K562 (cell line): Measurements from ENCODE around the gene CPNE2. TPM values are rescaled to one million over a fixed set of nuclear protein-coding genes. Genes with fewer than 3 reads are reported as not detected.

Experiments
- ATAC-seq: fragments of 200-7000 bp; cut with Tn5 transposase; 3 replicates; pipeline ENCODE4 v1.9.1; 2020; ENCODE audit warnings: moderate library complexity
- BruUV-seq: library from RNA; stranded (reverse); fragments of 400-500 nt; replicated peaks from 2 replicates; lab custom pipeline; 2021; lab: Mats Ljungman, UMichigan
- CTCF ChIA-PET: fragments of 300-600 bp; formaldehyde crosslinking; extraction: SDS; loops from one replicate; lab custom pipeline; 2021; ENCODE audit warnings: low intra/inter-chr PET ratio; lab: Yijun Ruan, JAX
- POLR2A ChIA-PET: fragments of 300-600, 350-650 bp; sonication (Branson Sonifier 250); formaldehyde crosslinking; extraction: SDS; loops from one replicate; lab custom pipeline; 2021; ENCODE audit warnings: antibody characterized with exemption, inconsistent platforms; lab: Yijun Ruan, JAX
- DNase-seq, 4 experiments: peaks; one replicate each; pipeline versions ENCODE4 v3.0.0 to v3.0.0-alpha.2; 2011 to 2018; ENCODE audit warnings: low spot score in 3 of 4, mixed read lengths in 3 of 4; ENCODE audit errors: extremely low read depth in 1 of 4
- FAIRE-seq: peaks from 2 replicates; lab custom pipeline; 2011; peaks lifted over from hg19 to GRCh38; lab: Jason Lieb, UNC
- H2AFZ ChIP-seq: 2 replicates; pipeline ENCODE4 v1.6.0; 2011; ENCODE audit warnings: low read depth, low read length, control low read depth, inconsistent platforms
- H3K27ac ChIP-seq: fragments of 200-600 bp; 3 replicates; pipeline ENCODE4 v1.8.0; 2011; ENCODE audit warnings: low read depth, mild to moderate bottlenecking, control low read depth, inconsistent platforms, low read length, moderate library complexity, mixed read lengths; ENCODE audit errors: extremely low read depth
- H3K27me3 ChIP-seq, 2 experiments: fragments of 300-600 bp in 1 of 2; 2 replicates in 1 of 2; 3 replicates in 1 of 2; pipeline versions ENCODE4 v1.6.0 to v1.8.0; 2011; ENCODE audit warnings: inconsistent platforms in 2 of 2, low read length in 2 of 2, mild to moderate bottlenecking in 1 of 2, mixed read lengths in 1 of 2, moderate library complexity in 1 of 2; ENCODE audit not compliant: control insufficient read depth in 2 of 2, insufficient read depth in 2 of 2
- H3K36me3 ChIP-seq: fragments of 300-600 bp; 3 replicates; pipeline ENCODE4 v1.8.0; 2011; ENCODE audit warnings: mild to moderate bottlenecking, low read length, inconsistent platforms; ENCODE audit not compliant: control insufficient read depth, insufficient read depth
- H3K4me1 ChIP-seq, 2 experiments: fragments of 200-600 bp in 1 of 2; replicated peaks in 1 of 2; 2 replicates in 1 of 2; 3 replicates in 1 of 2; pipeline versions ENCODE4 v1.5.1 to v1.8.0; 2011; ENCODE audit warnings: inconsistent platforms in 2 of 2, low read length in 2 of 2, mild to moderate bottlenecking in 1 of 2, mixed read lengths in 1 of 2, moderate library complexity in 1 of 2; ENCODE audit not compliant: control insufficient read depth in 2 of 2, insufficient read depth in 2 of 2
- H3K4me2 ChIP-seq: 2 replicates; pipeline ENCODE4 v1.6.1; 2011; ENCODE audit warnings: low read length, control low read depth, inconsistent platforms, mixed read lengths; ENCODE audit not compliant: insufficient read depth
- H3K4me3 ChIP-seq: fragments of 200-600 bp; sonication (generic), shearing (Covaris generic); 2 replicates; pipeline ENCODE4 v1.5.1; 2016; ENCODE audit warnings: control low read depth, inconsistent platforms
- H3K79me2 ChIP-seq: fragments of 200-600 bp; 3 replicates; pipeline ENCODE4 v1.8.0; 2011; ENCODE audit warnings: low read length, inconsistent platforms; ENCODE audit not compliant: control insufficient read depth, insufficient read depth
- H3K9ac ChIP-seq, 2 experiments: 2 replicates each; pipeline versions ENCODE4 v1.6.0 to v1.6.1; 2011; ENCODE audit warnings: low read depth in 2 of 2, low read length in 2 of 2, control low read depth in 1 of 2, inconsistent platforms in 1 of 2, mild to moderate bottlenecking in 1 of 2, mixed read lengths in 1 of 2; ENCODE audit not compliant: insufficient read depth in 1 of 2
- H3K9me1 ChIP-seq: one replicate; pipeline ENCODE4 v1.6.0; 2011; ENCODE audit warnings: inconsistent platforms, mild to moderate bottlenecking, low read length, moderate library complexity; ENCODE audit not compliant: control insufficient read depth, insufficient read depth
- H3K9me3 ChIP-seq: replicated peaks from 2 replicates; pipeline ENCODE4 v1.5.1; 2011; ENCODE audit warnings: low read depth, low read length, inconsistent platforms; ENCODE audit not compliant: control insufficient read depth, insufficient read depth
- H4K20me1 ChIP-seq: replicated peaks from 2 replicates; pipeline ENCODE4 v1.6.1; 2011; ENCODE audit warnings: low read length, inconsistent platforms, mixed read lengths; ENCODE audit not compliant: control insufficient read depth, insufficient read depth
- ATF1 ChIP-seq, 2 experiments: fragments of 450-650 bp in 1 of 2; IDR thresholded peaks; 2 replicates each; pipeline ENCODE4 v1.6.1; 2016; ENCODE audit warnings: missing compliant biosample characterization in 1 of 2, missing genetic modification characterization in 1 of 2
- CTBP1 ChIP-seq: fragments of 450-650 bp; IDR thresholded peaks from 2 replicates; pipeline ENCODE4 v1.6.1; 2016; ENCODE audit warnings: borderline replicate concordance
- EGR1 ChIP-seq: fragments of 450-650 bp; conservative IDR thresholded peaks from 2 replicates; pipeline ENCODE4 v1.6.1; 2017; ENCODE audit warnings: mild to moderate bottlenecking
- ESRRB ChIP-seq: fragments of 250-450 bp; sonication (Bioruptor Pico); IDR thresholded peaks from 2 replicates; pipeline ENCODE4 v1.5.0; 2020; ENCODE audit warnings: mild to moderate bottlenecking, moderate library complexity, borderline replicate concordance
- FIP1L1 ChIP-seq: fragments of 200-400 bp; formaldehyde crosslinking; IDR thresholded peaks from 2 replicates; pipeline ENCODE4 v1.6.1; 2018; ENCODE audit warnings: mild to moderate bottlenecking, low read depth, low read length; ENCODE audit not compliant: poor library complexity, severe bottlenecking
- SRF ChIP-seq, 2 experiments: fragments of 250-450, 450-650 bp in 1 of 2; sonication (Bioruptor Pico) in 1 of 2; sonication (generic) in 1 of 2; formaldehyde crosslinking; IDR thresholded peaks; 2 replicates each; pipeline versions ENCODE4 v1.5.0 to v1.5.1; 2020 to 2022; ENCODE audit warnings: mild to moderate bottlenecking in 1 of 2, missing genetic modification reagents in 1 of 2
- TBL1XR1 ChIP-seq, 2 experiments: IDR thresholded peaks; 2 replicates each; pipeline ENCODE4 v1.6.1; 2012; ENCODE audit warnings: improper control_type of control experiment in 2 of 2, low read length in 2 of 2, mild to moderate bottlenecking in 1 of 2
- USF1 ChIP-seq: sonication (generic); formaldehyde crosslinking; IDR thresholded peaks from 2 replicates; pipeline ENCODE4 v1.9.0; 2022; ENCODE audit warnings: mild to moderate bottlenecking, missing genetic modification reagents
- ZNF121 ChIP-seq: sonication (generic); formaldehyde crosslinking; conservative IDR thresholded peaks from 2 replicates; pipeline ENCODE4 v1.8.0; 2022; ENCODE audit warnings: missing genetic modification reagents
- ZNF197 ChIP-seq: fragments of 200-800 bp; sonication (Bioruptor generic); IDR thresholded peaks from 2 replicates; pipeline ENCODE4 v1.6.1; 2016; ENCODE audit warnings: low read depth, missing genetic modification characterization, missing compliant biosample characterization
- ZNF436 ChIP-seq: fragments of 250-450, 450-650 bp; sonication (Bioruptor Pico); formaldehyde crosslinking; IDR thresholded peaks from 2 replicates; pipeline ENCODE4 v1.7.0; 2020; ENCODE audit warnings: mild to moderate bottlenecking
- ZNF444 ChIP-seq: fragments of 250-450 bp; sonication (Bioruptor Pico); IDR thresholded peaks from 2 replicates; pipeline ENCODE4 v1.4.0; 2020; ENCODE audit warnings: mild to moderate bottlenecking, moderate library complexity
- WGBS: fragments of 100-300 bp; shearing (Covaris generic); methylation state at CpG from one replicate; pipeline ENCODE4 v1.1.6; 2016; ENCODE audit warnings: low coverage, mixed read lengths; ENCODE audit not compliant: insufficient coverage; ENCODE audit errors: missing lambda C conversion rate; 5-methylcytosine and 5-hydroxymethylcytosine counted together
- in situ Hi-C: fragments of 300-500 bp; cut with MboI; formaldehyde crosslinking; loops from 4 replicates; pipeline ENCODE4 v1.15.0; 2018; ENCODE audit warnings: inconsistent platforms, mixed read lengths
- intact Hi-C: fragments of 100-400 bp; cut with micrococcal nuclease; formaldehyde crosslinking; loops from 2 replicates; pipeline ENCODE4 v1.14.2; 2022
- polyA plus RNA-seq, 8 experiments: library from polyadenylated mRNA; depleted of rRNA in 4 of 8; stranded (reverse) in 5 of 8; unstranded in 3 of 8; fragments of >200 nt; fragmentation: Nextera tagmentation in 2 of 8; fragmentation: Illumina TruSeq in 1 of 8; extraction: Ambion mirVana in 2 of 8; extraction: Trizol in 1 of 8; gene quantifications; 2 replicates each; pipeline versions ENCODE4 v1.2.1 to v1.2.3, GENCODE V29; 2011 to 2014; ENCODE audit warnings: inconsistent platforms in 1 of 8, missing spikeins in 1 of 8
- total RNA-seq, 7 experiments: library from RNA; depleted of rRNA in 6 of 7; stranded (reverse); fragments of >200 nt in 6 of 7; fragmentation: Illumina TruSeq in 2 of 7; extraction: Trizol in 2 of 7; gene quantifications; 2 replicates each; pipeline versions ENCODE4 v1.2.1 to v1.2.3, GENCODE V29; 2011 to 2021; ENCODE audit warnings: low replicate concordance in 1 of 7
- TF ChIP-seq, protein P1 (sequence below), 2 experiments: fragments of 200-800 bp in 1 of 2; sonication (Bioruptor generic) in 1 of 2; sonication (generic) in 1 of 2; formaldehyde crosslinking in 1 of 2; IDR thresholded peaks in 1 of 2; conservative IDR thresholded peaks in 1 of 2; 2 replicates each; pipeline versions ENCODE4 v1.5.0 to v1.6.1; 2016 to 2020; ENCODE audit warnings: missing compliant biosample characterization in 1 of 2, missing genetic modification characterization in 1 of 2, missing genetic modification reagents in 1 of 2
- TF ChIP-seq, protein P2 (sequence below), 2 experiments: IDR thresholded peaks; 2 replicates each; pipeline ENCODE4 v1.6.1; 2011; ENCODE audit warnings: borderline replicate concordance in 1 of 2, control low read depth in 1 of 2, low read depth in 1 of 2, low read length in 1 of 2, mild to moderate bottlenecking in 1 of 2, mixed read lengths in 1 of 2, moderate library complexity in 1 of 2; ENCODE audit not compliant: insufficient read depth in 1 of 2, insufficient read length in 1 of 2, poor library complexity in 1 of 2, severe bottlenecking in 1 of 2; ENCODE audit errors: extremely low read depth in 1 of 2

The CPNE2 gene
- total and polyA plus RNA-seq, 9 of the 15 experiments (the other 6 are each of a cell fraction or from before 2014, with no cell fraction given), result 3.0 to 13.9 (median 8.6) TPM

DNA sequence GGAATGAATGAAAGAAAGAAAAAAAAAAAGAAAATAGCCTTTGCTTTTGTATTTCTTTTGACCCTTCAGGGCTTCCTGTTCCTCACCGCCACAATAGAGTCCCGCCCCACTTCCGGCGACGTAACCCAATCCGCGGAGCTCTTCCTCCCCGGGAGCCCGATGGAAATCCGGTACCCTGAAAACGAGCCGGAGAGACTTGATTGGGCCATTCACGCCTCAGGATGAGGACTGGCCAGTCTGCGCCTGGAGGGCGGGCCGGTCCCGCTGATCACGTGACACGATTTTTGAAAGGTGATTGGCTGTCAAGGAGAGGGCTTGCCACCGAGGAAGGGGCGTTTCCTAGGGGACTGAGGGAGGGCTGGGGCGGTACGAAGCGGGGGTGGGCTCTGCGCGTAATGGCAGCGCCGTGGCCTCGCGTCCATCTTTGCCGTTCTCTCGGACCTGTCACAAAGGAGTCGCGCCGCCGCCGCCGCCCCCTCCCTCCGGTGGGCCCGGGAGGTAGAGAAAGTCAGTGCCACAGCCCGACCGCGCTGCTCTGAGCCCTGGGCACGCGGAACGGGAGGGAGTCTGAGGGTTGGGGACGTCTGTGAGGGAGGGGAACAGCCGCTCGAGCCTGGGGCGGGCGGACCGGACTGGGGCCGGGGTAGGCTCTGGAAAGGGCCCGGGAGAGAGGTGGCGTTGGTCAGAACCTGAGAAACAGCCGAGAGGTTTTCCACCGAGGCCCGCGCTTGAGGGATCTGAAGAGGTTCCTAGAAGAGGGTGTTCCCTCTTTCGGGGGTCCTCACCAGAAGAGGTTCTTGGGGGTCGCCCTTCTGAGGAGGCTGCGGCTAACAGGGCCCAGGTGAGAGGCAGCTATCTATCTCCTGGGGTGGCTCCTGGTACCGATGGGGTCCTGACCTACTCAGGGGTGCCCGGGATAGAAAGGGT, 93.8 kb downstream of the CPNE2 start, which contains the start of the genes PSME3IP1 and RSPRY1:
PSME3IP1 (minus strand) TSS at position 95 of the 927 bp plus-strand sequence. CDS start 12,185 bp downstream, outside the sequence.
RSPRY1 (plus strand) TSS at position 385 of the 927 bp plus-strand sequence. CDS start 18,330 bp downstream, outside the sequence.
- peak within 1 kb of the TSS; percentile 93 for H3K27ac ChIP-seq
- in situ Hi-C loops, result no loop called here
- no peaks in the 10 kb centered on the region for H3K27me3 ChIP-seq
- ChIA-PET POLR2A (interaction anchor here (0.6 to 1.2 kb wide), 17 partner anchors 9 to 1273 kb away, joined by 3 to 8 read pairs (median 3); partner anchors contain the start of gene ARL2BP), CTCF (interaction anchor here (0.6 kb wide), 1 partner anchor 26 kb away, joined by 3 read pairs; no protein-coding TSS in a partner anchor)
- H3K4me2 ChIP-seq, result peak within 1 kb of the TSS; percentile 97
- DNase-seq (peak; percentile 99 to 100 (median 100)), FAIRE-seq (peak; percentile 99), ATAC-seq (peak; percentile 94)
- peak within 1 kb of the TSS; percentile 94 for H3K4me3 ChIP-seq
- peaks cover 6 to 9% of the 10 kb centered on the region in 2 experiments for H3K4me1 ChIP-seq
- under 1% methylated on average over 37 of the region's 64 CpGs for WGBS
- H4K20me1 ChIP-seq, result no peaks in the 10 kb centered on the region
- peaks cover 94% of the 10 kb centered on the region for H3K79me2 ChIP-seq
- no TSS peak for BruUV-seq
- peak within 1 kb of the TSS; percentile 91 for H2AFZ ChIP-seq
- H3K9me3 ChIP-seq, result no peaks in the 10 kb centered on the region
- H3K9ac ChIP-seq, result peak within 1 kb of the TSS; percentile 91 to 97
- H3K9me1 ChIP-seq, result no peaks in the 10 kb centered on the region
- intact Hi-C loops, result loop anchor here (2.0 kb wide), 1 partner anchor 113 kb away; no protein-coding TSS in a partner anchor
- peaks cover 7% of the 10 kb centered on the region; the same call in 1 of the 3 replicates for H3K36me3 ChIP-seq
- TF ChIP-seq EGR1, result peak; percentile 95
- peak; percentile 45; the same call in 1 of the 2 replicates for TF ChIP-seq ATF1 (CRISPR knock-in tag; IDR thresholded peaks at IDR 0.05)
- TF ChIP-seq ATF1 (tag; IDR thresholded peaks at IDR 0.05), result peak; percentile 88
- no peak for TF ChIP-seq ZNF197 (CRISPR knock-in tag)
- TF ChIP-seq CTBP1, result peak; percentile 32; the same call in 1 of the 2 replicates
- no peak for TF ChIP-seq TBL1XR1 (IDR thresholded peaks at IDR 0.05; ENCODE audit: low read length in 2 of 2)
- TF ChIP-seq ZNF121 (CRISPR knock-in tag), result no peak
- TF ChIP-seq, protein P1, sequence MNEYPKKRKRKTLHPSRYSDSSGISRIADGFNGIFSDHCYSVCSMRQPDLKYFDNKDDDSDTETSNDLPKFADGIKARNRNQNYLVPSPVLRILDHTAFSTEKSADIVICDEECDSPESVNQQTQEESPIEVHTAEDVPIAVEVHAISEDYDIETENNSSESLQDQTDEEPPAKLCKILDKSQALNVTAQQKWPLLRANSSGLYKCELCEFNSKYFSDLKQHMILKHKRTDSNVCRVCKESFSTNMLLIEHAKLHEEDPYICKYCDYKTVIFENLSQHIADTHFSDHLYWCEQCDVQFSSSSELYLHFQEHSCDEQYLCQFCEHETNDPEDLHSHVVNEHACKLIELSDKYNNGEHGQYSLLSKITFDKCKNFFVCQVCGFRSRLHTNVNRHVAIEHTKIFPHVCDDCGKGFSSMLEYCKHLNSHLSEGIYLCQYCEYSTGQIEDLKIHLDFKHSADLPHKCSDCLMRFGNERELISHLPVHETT (CRISPR knock-in tag; conservative IDR thresholded peaks at IDR 0.05 in 1 of 2, IDR thresholded peaks at IDR 0.05 in 1 of 2), result peak in 1 of 2 experiments; percentile 72; a peak in 2 of 4 replicates
- TF ChIP-seq ESRRB (CRISPR knock-in tag), result peak; percentile 62; the same call in 1 of the 2 replicates
- TF ChIP-seq ZNF444, result no peak
- TF ChIP-seq, protein P2, sequence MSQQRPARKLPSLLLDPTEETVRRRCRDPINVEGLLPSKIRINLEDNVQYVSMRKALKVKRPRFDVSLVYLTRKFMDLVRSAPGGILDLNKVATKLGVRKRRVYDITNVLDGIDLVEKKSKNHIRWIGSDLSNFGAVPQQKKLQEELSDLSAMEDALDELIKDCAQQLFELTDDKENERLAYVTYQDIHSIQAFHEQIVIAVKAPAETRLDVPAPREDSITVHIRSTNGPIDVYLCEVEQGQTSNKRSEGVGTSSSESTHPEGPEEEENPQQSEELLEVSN (IDR thresholded peaks at IDR 0.05; ENCODE audit: borderline replicate concordance in 1 of 2, extremely low read depth in 1 of 2, insufficient read depth in 1 of 2, insufficient read length in 1 of 2, low read depth in 1 of 2, low read length in 1 of 2, poor library complexity in 1 of 2, severe bottlenecking in 1 of 2), result peak in 1 of 2 experiments; percentile 20
- peak; percentile 94 for TF ChIP-seq USF1
- no peak for TF ChIP-seq ZNF436 (CRISPR knock-in tag)
- no peak for TF ChIP-seq FIP1L1
- no peak for TF ChIP-seq SRF (CRISPR knock-in tag; IDR thresholded peaks at IDR 0.05)
